NCI-H1417 treated with DMSO at 0.1 percent for 48 hours (cell line): ENCODE data around the gene THUMPD3.

Source experiments
- DNase-seq: peaks from one replicate; lab custom pipeline; 2025; lab: John Stamatoyannopoulos, UW

Gene THUMPD3

GRCh38 chr3:9397906-9398699, 35.2 kb downstream of the THUMPD3 start:
- peak; percentile 10 for DNase-seq

DNA sequence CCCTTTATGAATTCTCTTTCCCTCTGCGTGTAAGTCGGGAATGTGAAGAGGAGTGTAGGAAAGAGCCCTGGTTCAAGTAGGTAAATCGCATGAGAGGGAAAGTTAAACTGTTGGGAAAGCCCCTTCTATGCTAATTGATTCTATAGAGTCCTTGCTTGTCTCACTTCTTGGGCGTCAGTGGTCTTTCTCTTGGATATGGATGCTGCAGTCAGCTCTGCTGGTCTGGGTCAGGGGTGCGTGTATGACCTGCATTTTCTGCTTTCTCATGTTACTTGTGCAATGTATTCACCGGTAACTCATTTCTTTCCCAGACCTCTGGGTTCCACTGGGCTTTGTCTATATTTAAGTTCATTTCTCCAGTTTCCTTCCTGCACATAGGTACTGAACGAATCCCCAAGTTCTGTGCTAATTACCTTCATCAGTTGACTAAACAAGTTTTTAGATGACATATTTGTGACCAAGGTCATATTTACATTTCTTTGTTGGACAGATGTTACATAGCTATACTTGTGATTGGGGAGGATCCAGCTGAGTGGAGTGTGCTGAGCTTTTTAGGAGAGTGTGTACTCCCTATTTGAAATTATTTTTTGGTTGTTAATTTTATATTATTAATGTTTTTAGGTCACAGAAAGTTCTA, 36.0 kb downstream of the THUMPD3 start:
- DNase-seq = no peak

DNA sequence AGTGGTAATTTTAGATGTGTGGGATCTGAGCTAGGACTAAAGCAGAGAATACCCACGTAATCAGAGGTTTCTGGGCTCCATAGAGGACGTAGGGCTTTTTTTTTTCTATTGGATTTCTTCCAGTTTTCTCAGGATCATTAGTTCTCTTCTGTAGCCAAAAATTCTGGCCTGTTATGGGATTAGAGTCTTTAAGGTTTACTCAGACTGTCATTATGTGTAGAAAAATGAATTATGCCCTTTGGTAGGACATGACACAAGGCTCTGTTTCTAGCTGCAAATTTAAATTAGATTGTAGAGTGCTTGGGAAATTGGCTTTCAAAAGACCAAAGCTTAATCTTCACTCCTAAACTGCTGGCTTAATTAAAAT, 36.5 kb downstream of the THUMPD3 start:
- no peak for DNase-seq

DNA sequence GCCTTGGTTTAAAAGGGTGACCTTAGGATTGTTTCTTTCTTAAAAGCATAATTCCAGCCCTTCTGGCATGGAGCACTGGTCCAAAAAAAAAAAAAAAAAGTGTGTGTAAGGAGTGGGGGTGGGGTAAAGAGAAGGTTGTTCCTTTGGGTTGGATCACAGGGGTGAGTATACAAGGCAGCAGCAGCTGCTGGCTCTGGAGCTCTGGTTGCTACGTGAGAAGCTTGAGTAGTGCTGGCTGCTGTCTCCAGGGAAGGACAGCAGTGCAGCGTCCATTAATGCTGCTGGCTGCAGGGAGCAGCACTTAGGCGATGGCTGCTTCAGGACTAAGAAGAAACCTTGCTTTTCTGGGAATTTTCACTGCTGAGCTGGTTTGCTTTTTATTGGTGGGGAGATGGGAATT, 36.9 kb downstream of the THUMPD3 start:
- DNase-seq = peak; percentile 22

DNA sequence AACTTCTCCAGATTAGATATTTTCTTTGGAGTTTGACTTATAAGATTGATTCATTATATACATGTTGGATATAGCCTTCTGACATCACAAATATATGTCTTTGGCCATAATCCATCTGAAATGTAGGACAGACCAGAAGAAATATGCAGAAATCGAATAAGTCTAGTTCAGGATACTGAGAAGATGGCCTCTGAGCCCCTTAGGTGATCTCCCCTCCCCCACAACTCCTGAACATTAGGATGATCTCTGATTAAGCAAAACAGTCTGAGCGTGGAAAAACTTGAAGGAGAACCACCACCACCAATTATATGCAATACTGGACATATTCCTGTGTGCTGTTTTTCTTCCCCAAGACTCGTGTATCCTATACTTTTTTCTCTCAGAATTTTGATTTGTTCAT, 37.8 kb downstream of the THUMPD3 start:
- DNase-seq = no peak

- DNase-seq = no peak
These were observed 39.1 kb downstream of the THUMPD3 start for GRCh38 chr3:9401986-9402385.

GRCh38 chr3:9402410-9403228, 39.8 kb downstream of the THUMPD3 start:
- DNase-seq = peak; percentile 44

- DNase-seq = no peak
These were observed 40.6 kb downstream of the THUMPD3 start for GRCh38 chr3:9403463-9403862.

DNA sequence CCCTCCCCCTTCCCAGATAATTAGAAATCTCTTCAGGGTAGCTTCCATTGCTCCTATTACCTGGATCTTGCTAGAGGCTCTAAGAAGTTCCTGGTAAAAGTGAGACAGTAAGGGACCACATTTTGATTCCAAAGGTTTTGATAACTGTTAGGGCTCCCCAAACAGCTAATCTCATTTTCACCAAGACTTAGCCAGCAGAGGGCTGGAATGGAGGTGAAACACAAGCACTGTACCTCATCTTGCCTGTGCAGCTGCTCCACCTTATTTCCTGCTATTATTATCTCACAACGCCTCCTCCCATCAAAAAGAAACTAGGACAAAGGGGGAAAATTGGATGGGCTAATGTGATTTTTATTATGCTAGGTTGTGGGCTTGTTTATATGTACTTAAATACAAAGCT, 41.8 kb downstream of the THUMPD3 start:
- DNase-seq = peak; percentile 37

DNA sequence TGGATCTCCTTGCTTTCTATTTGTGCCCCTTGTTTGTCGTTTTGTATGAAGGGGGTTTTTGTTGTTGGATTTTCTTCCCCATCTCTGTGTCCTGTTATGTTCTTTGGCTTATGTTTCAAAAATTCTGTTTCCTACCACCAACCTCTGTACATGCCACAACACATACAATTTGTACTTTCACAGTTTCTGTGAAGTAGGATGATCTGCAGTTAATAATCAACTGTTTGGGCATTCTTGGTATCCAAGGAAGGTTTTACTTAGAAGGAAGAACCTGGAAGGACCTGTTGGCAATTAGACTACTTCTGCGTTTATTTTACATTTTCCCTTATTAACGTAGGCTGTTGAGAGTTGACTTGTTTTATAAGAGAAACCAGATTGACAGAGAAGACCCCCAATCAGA, 42.9 kb downstream of the THUMPD3 start:
- DNase-seq = no peak

DNA sequence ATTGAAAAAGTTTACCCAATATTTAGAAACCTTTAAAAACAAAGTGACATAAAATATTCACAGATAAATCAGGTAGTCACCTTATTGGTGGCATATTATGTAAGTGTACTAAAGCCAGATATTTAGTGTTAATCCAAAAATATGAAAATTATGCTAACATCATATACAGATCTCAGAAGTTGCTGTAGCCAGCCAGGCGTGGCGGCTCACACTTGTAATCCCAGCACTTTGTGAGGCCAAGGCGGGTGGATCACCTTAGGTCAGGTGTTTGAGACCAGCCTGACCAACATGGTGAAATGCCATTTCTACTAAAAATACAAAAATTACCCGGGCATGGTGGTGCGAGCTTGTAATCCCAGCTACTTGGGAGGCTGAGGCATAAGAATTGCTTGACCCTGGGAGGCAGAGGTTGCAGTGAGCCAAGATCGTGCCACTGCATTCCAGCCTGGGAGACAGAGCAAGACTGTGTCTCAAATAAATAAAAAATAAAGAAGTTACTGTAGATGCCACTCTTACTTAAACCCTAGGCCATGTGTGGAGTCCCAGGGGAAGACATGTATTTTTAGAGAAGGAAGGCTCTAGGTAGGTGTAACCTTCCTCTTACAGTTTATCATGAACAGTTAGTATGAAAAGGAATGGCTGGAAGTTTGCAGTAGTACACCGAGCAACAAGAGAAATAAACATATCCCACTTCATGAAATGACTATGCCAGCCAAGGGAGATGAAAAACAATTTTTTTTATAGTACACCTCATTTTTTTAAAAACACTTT, 44.2 kb downstream of the THUMPD3 start:
- DNase-seq = no peak

GRCh38 chr3:9408061-9408460, 45.2 kb downstream of the THUMPD3 start:
- no peak for DNase-seq

DNA sequence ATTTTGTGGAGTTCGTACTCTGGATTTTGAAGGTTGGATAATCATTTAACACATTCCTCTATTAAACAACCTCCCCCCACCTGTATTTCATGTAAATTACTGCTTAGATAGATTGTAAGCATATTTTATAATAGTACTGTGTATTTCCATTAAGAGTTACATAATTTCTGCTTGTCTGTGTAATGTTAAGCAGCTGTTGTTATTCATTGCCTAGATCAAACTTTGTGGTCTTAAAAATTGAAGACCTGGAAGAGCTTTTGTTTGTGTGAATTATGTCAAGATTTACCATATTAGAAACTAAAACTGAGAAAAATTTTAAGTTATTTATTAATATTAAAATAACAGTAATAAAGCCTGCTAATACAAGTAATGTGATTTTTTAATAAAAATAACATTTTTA, 45.7 kb downstream of the THUMPD3 start:
- DNase-seq = no peak

DNA sequence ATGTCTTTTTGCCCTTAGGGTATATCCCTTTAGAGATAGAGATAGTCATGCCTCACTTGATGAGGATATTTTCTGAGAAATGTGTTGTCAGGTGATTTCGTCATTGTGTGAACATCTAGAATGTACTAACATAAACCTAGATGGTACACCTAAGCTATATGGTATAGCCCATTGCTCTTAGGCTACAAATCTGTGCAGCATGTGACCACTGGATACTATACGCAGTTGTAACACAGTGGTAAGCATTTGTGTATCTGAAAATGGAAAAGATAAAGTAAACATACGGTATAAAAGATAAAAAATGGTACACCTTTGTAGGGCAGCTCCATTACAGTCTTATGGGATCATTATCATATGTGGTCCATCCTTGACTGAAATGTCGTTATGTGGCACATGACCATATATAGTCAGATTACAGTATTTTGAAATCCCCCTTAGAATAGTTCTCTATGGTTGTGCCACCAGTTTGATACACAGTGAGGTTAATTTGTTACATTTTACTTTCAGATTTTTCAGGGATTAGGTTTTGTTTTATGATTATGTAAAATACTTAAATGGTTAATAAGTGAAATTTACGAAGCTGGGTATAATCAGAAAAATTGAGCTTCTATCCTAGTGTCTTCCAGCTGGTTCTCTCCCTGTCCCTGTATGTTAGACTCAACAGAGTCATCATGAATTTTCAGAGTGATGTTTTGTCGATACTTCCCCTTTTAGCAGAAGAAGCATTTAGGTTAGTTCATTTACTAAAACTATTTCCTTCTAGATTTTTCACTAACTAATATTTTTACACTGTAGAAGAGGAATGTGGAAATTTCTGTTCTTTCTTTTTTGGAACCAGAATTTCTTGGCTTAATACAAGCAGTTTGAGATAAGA, 47.4 kb downstream of the THUMPD3 start:
- DNase-seq = no peak

- no peak for DNase-seq
These were observed 48.4 kb downstream of the THUMPD3 start for GRCh38 chr3:9411302-9411701.

- DNase-seq = no peak
These were observed 49.4 kb downstream of the THUMPD3 start for GRCh38 chr3:9412293-9412692.

DNA sequence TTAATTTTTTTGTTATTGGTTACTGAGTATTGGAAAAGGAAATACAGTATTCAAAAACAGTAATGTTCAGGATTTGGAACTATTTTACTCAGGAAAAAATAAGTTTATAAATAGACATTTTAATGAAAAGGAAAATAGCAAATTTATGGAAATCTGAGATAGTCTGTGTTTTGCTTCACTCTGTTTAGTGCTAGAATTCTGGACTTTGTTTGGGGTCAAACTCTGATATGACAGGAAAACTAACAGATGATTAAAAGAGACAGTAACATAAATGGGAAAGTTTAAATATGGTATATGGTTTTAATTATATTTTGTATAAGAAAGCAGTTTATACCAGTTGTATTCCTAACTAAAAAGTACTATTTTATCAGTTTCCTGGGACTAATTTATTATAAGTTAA, 52.0 kb downstream of the THUMPD3 start:
- no peak for DNase-seq

GRCh38 chr3:9415485-9416138, 52.8 kb downstream of the THUMPD3 start:
- no peak for DNase-seq

GRCh38 chr3:9416139-9416780, 53.4 kb downstream of the THUMPD3 start:
- no peak for DNase-seq
